ENCODE results near the gene TANC1.
"Not testable (repeated sequence)": the region's sequence is repeated elsewhere in the genome, so short reads cannot be mapped to it uniquely, and the experiment has no call there.

Gene TANC1

GRCh38 chr2:159089543-159089942 lies 121.1 kb downstream of the TANC1 start:
- no peak for DNase-seq (ENCODE audit: low spot score)

- no peak for DNase-seq (ENCODE audit: low spot score)
Measured at GRCh38 chr2:159090514-159091201, 122.2 kb downstream of the TANC1 start.

DNA sequence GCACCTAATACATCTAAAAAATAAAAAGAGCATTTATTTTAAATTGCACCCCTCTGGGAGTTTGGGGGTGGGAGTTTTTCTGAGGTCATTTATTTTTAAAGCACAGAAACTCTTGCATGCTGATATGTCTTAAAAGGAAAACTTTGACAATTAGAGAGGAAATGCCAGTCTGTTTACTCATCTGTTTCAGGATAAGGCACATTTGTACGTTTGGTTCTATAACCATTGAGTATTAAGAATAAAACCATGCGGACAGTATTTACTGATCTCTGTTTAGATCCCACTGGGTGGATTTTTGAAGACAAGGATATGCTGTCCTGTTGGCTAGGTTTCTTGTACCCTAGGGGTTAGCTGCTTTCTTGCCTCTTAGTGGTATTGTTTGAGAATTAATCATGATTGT lies 122.9 kb downstream of the TANC1 start:
- no peak for DNase-seq (ENCODE audit: low spot score)

- no peak for DNase-seq (ENCODE audit: low spot score)
Measured at GRCh38 chr2:159091976-159092375, 123.5 kb downstream of the TANC1 start.

DNA sequence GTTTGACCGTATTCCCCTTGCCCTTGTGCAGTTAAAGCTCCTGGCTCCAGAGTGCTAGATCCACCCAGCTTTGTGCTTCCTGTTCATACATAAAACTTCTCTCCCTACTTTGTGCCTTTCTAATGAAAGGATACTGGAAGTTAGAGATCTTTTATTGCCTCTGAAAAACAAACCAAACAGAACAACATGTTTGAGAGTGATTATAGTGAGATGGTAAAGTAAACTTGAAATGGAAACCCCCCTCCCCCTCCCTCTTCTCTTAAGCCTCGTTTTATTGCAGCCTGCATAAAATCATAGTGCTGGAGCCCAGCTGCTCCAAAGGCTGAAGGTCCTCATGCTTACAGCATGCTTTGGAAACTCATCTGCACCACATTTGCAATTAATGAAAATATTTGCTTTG lies 125.1 kb downstream of the TANC1 start:
- DNase-seq (ENCODE audit: low spot score), result no peak

GRCh38 chr2:159094173-159094737 lies 125.8 kb downstream of the TANC1 start:
- no peak for DNase-seq (ENCODE audit: low spot score)

- no peak for DNase-seq (ENCODE audit: low spot score)
Measured at GRCh38 chr2:159095813-159096212, 127.4 kb downstream of the TANC1 start.

- DNase-seq (ENCODE audit: low spot score), result not testable (repeated sequence)
Measured at GRCh38 chr2:159096302-159096855, 127.9 kb downstream of the TANC1 start.

DNA sequence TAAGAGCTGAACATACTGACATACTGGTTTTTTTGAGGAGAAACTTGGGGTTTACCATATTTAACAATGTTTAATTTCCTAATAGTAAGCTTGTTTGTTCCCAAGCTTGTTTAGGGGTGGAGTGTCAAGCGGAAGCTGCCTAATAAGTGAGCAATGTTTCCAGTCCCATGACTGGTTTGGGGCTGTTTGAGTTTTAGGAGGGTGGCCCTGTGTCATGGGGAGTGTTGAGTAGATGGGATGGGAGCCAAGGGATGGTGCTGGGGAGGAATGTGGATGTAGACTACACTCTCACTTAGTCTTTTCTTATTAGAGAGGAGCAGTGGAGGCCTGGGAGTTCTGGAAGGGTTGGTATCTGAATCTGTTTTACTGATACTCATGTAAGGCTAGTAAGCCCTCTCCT lies 128.5 kb downstream of the TANC1 start:
- DNase-seq (ENCODE audit: low spot score), result no peak

DNA sequence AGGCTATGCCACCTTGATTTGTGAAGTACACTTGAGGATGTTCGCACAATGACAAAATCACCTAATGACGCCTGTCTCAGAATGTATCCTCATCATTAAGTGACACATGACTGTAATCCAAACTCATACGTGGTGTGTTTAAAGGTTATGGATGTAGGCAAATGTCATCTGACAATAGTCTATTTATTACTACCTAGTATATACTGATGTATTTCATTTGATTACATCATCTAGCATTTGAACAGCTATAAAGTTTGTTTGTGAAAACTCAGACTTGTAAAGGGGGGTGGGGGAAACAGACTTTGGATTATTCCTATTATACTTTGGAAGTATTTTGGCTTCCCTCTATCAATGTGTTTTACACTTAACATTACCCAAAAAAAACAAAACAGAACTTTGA lies 129.9 kb downstream of the TANC1 start:
- DNase-seq (ENCODE audit: low spot score), result no peak

GRCh38 chr2:159098921-159099411 lies 130.5 kb downstream of the TANC1 start:
- DNase-seq (ENCODE audit: low spot score), result no peak

- no peak for DNase-seq (ENCODE audit: low spot score)
Measured at GRCh38 chr2:159101755-159102489, 133.5 kb downstream of the TANC1 start.

DNA sequence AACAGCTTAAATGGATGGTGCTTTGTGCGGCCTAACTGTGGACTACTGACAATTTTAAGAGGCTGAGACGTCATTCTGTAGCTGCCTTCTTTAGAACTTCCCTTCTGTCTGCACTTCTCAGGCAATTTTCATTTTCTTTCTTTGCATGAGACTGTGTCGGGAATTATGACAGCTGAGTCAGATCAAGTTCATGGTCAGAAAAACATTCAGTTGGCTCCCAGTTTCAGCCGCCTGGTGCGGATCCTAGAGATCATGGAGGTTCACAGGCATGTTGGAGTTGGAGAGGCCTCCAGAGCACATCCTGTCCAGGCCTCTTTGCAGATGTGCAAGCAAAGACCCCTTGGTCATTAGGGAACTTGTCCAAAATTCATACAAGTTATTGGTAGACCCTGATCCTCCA lies 135.0 kb downstream of the TANC1 start:
- DNase-seq (ENCODE audit: low spot score), result no peak

DNA sequence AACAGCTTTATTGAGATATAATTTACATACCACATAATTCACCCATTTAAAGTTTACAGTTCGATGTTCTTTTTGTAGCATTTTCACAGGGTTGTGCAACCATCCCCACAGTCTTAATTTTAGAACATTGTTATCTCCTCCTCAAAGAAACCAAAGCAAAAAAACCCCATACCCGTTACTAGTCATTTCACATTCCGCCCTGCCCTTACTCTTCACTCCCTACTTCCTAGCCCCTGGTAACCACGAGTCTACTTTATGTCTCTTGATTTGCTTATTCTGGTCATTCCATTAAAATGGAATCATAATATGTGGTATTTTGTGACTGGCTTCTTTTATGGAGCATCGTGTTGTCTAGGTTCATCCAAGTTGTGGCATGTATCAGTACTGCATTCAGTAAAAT lies 137.7 kb downstream of the TANC1 start:
- DNase-seq (ENCODE audit: low spot score), result no peak

- DNase-seq (ENCODE audit: low spot score), result no peak
Measured at GRCh38 chr2:159108181-159108893, 139.9 kb downstream of the TANC1 start.

DNA sequence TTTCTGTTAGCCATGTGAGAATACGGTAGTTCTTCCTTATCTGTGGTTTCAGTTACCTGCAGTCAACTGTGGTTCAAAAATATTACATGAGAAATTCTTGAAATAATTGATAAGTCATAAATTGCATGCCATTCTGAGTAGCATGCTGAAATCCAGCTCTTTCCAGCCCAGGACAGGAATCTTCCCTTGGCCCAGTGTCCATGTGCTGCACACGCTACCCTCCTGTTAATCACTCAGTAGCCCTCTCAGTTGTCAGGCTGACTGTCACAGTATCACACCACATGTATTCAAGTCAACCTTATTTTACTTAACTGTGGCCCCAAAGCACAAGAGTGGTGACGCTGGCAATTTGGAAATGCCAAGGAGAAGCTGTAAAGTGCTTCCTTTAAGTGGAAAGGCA lies 141.1 kb downstream of the TANC1 start:
- no peak for DNase-seq (ENCODE audit: low spot score)

DNA sequence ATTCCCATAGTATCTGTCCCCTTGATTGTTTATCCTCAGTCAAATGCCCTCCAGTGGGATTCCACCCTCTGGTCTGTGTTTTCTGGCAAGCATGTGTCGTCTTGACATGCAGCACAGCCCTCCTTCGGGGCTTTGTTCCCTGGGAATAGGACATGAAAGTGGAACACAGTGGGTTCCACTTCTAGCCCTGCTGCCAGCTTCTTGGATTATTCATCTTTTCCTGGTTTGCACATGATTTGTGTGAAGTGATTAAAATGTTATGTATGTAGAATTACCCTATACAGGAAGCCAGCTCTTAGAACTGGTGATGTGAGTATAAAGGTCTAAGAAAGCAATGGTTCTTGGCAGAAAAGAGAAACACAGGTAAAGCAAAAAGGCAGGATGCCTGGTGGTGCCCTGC lies 142.3 kb downstream of the TANC1 start:
- no peak for DNase-seq (ENCODE audit: low spot score)

- DNase-seq (ENCODE audit: low spot score), result no peak
Measured at GRCh38 chr2:159111346-159111927, 143.0 kb downstream of the TANC1 start.

- DNase-seq (ENCODE audit: low spot score), result no peak
Measured at GRCh38 chr2:159114835-159115234, 146.4 kb downstream of the TANC1 start.

- DNase-seq (ENCODE audit: low spot score), result no peak
Measured at GRCh38 chr2:159116922-159117321, 148.5 kb downstream of the TANC1 start.

DNA sequence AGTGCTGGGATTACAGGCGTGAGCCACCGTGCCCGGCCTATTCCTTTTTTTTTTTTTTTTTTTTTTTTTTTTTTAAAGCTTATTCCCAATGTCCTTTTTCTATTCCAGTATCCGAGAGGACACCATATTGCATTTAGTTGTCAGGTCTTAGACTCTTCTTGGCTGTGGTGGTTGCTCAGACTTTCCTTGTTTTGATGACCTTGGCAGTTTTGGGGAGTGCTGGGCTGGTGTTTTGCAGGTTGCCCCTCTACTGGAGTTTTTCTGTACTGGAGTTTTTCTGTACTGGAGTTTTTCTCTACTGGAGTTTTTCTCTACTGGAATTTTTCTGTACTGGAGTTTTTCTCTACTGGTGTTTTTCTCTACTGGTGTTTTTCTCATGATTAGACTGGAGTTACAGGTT lies 149.2 kb downstream of the TANC1 start:
- no peak for DNase-seq (ENCODE audit: low spot score)

Data from D341Med (cell line).